DND-41 (cell line): ENCODE measurements around the gene PHKB.

Experiments used
- EZH2 ChIP-seq: IDR thresholded peaks from 3 replicates; pipeline ENCODE4 v1.6.1; 2012; ENCODE audit warnings: borderline replicate concordance, low read depth, mild to moderate bottlenecking, moderate library complexity, low read length, inconsistent platforms; ENCODE audit not compliant: severe bottlenecking
- TF ChIP-seq, protein P1 (sequence below): IDR thresholded peaks from 2 replicates; pipeline ENCODE4 v1.5.1; 2012; ENCODE audit warnings: borderline replicate concordance, low read length, moderate library complexity, mild to moderate bottlenecking; ENCODE audit not compliant: poor library complexity, severe bottlenecking; ENCODE audit errors: extremely low read depth

DNA sequence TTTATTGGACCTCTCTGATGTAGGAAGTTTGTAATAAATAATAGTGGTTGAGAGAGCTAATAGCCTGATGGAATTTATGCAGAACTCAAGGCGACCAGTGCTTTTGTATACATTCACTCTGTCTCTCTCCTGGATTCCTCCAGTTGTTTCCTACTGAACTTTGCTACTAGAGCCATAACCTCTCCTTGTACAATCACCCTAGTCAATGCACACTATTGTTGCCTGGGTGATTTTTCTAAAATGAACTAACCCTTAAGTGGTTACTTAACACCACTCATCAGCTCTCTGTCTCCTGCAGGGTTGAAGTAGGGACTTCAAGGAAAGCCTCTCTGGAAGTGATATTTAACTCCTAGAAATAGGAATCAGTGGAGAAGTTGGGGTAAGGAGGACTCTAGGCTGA is 9.7 kb downstream of the PHKB start:
- TF ChIP-seq, protein P1, sequence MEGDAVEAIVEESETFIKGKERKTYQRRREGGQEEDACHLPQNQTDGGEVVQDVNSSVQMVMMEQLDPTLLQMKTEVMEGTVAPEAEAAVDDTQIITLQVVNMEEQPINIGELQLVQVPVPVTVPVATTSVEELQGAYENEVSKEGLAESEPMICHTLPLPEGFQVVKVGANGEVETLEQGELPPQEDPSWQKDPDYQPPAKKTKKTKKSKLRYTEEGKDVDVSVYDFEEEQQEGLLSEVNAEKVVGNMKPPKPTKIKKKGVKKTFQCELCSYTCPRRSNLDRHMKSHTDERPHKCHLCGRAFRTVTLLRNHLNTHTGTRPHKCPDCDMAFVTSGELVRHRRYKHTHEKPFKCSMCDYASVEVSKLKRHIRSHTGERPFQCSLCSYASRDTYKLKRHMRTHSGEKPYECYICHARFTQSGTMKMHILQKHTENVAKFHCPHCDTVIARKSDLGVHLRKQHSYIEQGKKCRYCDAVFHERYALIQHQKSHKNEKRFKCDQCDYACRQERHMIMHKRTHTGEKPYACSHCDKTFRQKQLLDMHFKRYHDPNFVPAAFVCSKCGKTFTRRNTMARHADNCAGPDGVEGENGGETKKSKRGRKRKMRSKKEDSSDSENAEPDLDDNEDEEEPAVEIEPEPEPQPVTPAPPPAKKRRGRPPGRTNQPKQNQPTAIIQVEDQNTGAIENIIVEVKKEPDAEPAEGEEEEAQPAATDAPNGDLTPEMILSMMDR, result no peak
- no peak for TF ChIP-seq EZH2
